GM04503 (cell line): ENCODE measurements around the gene SLC36A2.
"Not testable (repeated sequence)": the region's sequence is repeated elsewhere in the genome, so short reads cannot be mapped to it uniquely, and the experiment has no call there.

ENCODE experiments used
- DNase-seq: peaks from one replicate; pipeline ENCODE4 v3.0.0-alpha.2; 2012; ENCODE audit warnings: low read depth

The SLC36A2 gene

GRCh38 chr5:151347369-151347768 lies at the start of gene SLC36A2:
SLC36A2 (minus strand) TSS chr5:151347559; CDS start chr5:151347460, 99 bp downstream.
- no peak for DNase-seq

- DNase-seq, result no peak
These were observed 41.6 kb upstream of the SLC36A2 start for GRCh38 chr5:151388960-151389359.

- no peak for DNase-seq
These were observed 36.7 kb upstream of the SLC36A2 start for GRCh38 chr5:151384106-151384505.

- DNase-seq, result no peak
These were observed 35.7 kb upstream of the SLC36A2 start for GRCh38 chr5:151383011-151383410.

- no peak for DNase-seq
These were observed 35.2 kb upstream of the SLC36A2 start for GRCh38 chr5:151382576-151382975.

- DNase-seq, result no peak
These were observed 34.5 kb upstream of the SLC36A2 start for GRCh38 chr5:151381899-151382298.

- DNase-seq, result no peak
These were observed 31.3 kb upstream of the SLC36A2 start for GRCh38 chr5:151378616-151379015.

- no peak for DNase-seq
These were observed 27.2 kb upstream of the SLC36A2 start for GRCh38 chr5:151374539-151374938.

GRCh38 chr5:151367038-151367437 lies 19.7 kb upstream of the SLC36A2 start:
- not testable (repeated sequence) for DNase-seq

GRCh38 chr5:151363673-151364072 lies 16.3 kb upstream of the SLC36A2 start:
- DNase-seq, result no peak

- no peak for DNase-seq
These were observed 15.6 kb upstream of the SLC36A2 start for GRCh38 chr5:151362970-151363369.

- DNase-seq, result no peak
These were observed 12.0 kb upstream of the SLC36A2 start for GRCh38 chr5:151359391-151359790.

GRCh38 chr5:151357792-151358191 lies 10.4 kb upstream of the SLC36A2 start:
- DNase-seq, result no peak

GRCh38 chr5:151357097-151357496 lies 9.7 kb upstream of the SLC36A2 start:
- no peak for DNase-seq

- no peak for DNase-seq
These were observed 4.3 kb upstream of the SLC36A2 start for GRCh38 chr5:151351671-151352070.

GRCh38 chr5:151348789-151349188 lies 1.4 kb upstream of the SLC36A2 start:
- DNase-seq, result no peak

GRCh38 chr5:151345808-151346478 lies 1.4 kb downstream of the SLC36A2 start:
- peak; percentile 5 for DNase-seq

- no peak for DNase-seq
These were observed 2.1 kb downstream of the SLC36A2 start for GRCh38 chr5:151345187-151345807.

- DNase-seq, result no peak
These were observed 3.3 kb downstream of the SLC36A2 start for GRCh38 chr5:151344088-151344487.

- DNase-seq, result no peak
These were observed 7.4 kb downstream of the SLC36A2 start for GRCh38 chr5:151340004-151340403.

- no peak for DNase-seq
These were observed 8.6 kb downstream of the SLC36A2 start for GRCh38 chr5:151338734-151339133.

GRCh38 chr5:151332857-151333256 lies 14.5 kb downstream of the SLC36A2 start:
- DNase-seq, result no peak

- no peak for DNase-seq
These were observed 18.6 kb downstream of the SLC36A2 start for GRCh38 chr5:151328734-151329133.

- no peak for DNase-seq
These were observed 19.8 kb downstream of the SLC36A2 start for GRCh38 chr5:151327585-151327984.
